Erythroblast (primary cell): ENCODE measurements around the gene LIF.

Experiments
- GATA1 ChIP-seq: IDR thresholded peaks from 2 replicates; pipeline ENCODE4 v1.6.1; 2011; ENCODE audit warnings: low read depth, mild to moderate bottlenecking, control low read depth, low read length, moderate library complexity
- POLR2A ChIP-seq: IDR thresholded peaks from 2 replicates; pipeline ENCODE4 v1.6.1; 2011; ENCODE audit warnings: mild to moderate bottlenecking, low read length

DNA sequence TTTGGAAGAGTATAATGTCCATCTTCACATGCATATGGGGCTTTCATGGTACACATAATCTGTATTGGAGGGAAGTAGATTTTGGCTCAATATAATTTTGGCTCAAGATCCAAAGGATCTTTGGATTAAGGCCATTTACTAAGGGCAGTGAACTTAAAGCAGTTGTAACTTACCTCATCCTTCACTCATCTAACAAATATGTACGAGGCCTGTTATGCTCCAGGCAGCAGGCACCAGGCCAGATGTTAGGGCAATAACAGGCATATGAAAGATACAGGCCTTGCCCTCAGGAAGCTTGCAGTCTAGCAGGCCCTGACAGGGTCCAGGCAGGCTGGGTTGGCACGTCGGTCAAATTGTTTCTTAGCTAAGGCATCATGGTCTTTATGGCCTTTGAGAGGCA, 44.6 kb downstream of the LIF start:
- TF ChIP-seq POLR2A: no peak
- no peak for TF ChIP-seq GATA1
